Right ventricle myocardium inferior (tissue), 1 donor: Measurements from ENCODE around the gene TOMM34. TPM values are rescaled to one million over a fixed set of nuclear protein-coding genes. Genes with fewer than 3 reads are reported as not detected.

Experiments
- ATAC-seq: fragments of 200-7000 bp; cut with Tn5 transposase; one replicate; pipeline ENCODE4 v1.9.1; 2020; ENCODE audit warnings: mild to moderate bottlenecking, moderate library complexity
- DNase-seq: peaks from one replicate; pipeline ENCODE4 v3.0.0; 2021; ENCODE audit errors: missing footprints
- intact Hi-C: fragments of 100-400 bp; cut with DNase I; formaldehyde crosslinking; loops from one replicate; pipeline ENCODE4 v1.11.0; 2022
- total RNA-seq: library from RNA; stranded (reverse); fragmentation: NEBNext Ultra II Directional; extraction: Animal tissue kit (Norgen Biotek cat#: 25700); gene quantifications from one replicate; pipeline ENCODE4 v1.2.1, GENCODE V29; 2021
- donor health status: DM: no; HTN: yes; CAD: no; lungs with severe emphysema.

Gene TOMM34
- total RNA-seq, 1 donor from 2014 or later, result 10.3 TPM

DNA sequence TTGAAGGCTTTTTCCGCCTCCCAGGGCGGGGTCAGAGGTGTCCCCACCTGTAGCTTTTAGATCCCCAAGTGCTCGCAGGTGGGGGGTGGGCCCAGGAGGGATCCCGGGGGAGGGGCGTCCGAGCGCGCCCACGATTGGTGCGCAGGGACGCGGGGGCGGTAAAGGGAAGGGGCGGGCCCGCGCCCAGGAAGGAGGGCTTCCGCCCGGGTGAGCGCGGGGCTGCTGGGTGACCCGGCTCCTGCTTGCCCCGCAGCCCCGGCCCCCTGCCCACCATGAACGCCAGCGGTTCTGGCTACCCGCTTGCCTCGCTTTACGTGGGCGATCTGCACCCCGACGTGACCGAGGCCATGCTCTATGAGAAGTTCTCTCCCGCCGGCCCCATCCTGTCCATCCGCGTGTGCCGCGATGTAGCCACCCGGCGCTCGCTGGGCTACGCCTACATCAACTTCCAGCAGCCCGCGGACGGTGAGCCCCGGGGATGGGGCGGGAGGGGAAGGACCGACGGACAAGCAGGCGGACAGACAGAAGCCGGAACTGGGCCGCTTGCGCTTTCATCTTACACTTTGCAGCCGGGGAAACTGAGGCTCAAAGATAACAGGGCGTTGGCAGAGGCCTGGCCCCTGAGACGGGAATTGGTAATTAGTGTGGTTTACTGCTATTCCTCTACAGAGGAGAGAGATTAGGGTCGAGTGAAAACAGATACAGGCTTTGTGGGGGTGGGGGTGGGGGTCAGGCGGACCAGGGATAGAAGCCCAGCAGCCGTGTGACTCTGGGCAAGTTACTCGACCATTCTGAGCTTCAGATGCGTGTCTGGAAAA is 50.1 kb downstream of the TOMM34 start, which contains the start of gene PABPC1L:
TSS of gene PABPC1L (plus strand) at position 189 of the 818 bp plus-strand sequence. CDS start at position 273, 84 bp downstream.
- intact Hi-C loops, result no loop called here
- ATAC-seq (peak; percentile 92), DNase-seq (peak; percentile 82)

DNA sequence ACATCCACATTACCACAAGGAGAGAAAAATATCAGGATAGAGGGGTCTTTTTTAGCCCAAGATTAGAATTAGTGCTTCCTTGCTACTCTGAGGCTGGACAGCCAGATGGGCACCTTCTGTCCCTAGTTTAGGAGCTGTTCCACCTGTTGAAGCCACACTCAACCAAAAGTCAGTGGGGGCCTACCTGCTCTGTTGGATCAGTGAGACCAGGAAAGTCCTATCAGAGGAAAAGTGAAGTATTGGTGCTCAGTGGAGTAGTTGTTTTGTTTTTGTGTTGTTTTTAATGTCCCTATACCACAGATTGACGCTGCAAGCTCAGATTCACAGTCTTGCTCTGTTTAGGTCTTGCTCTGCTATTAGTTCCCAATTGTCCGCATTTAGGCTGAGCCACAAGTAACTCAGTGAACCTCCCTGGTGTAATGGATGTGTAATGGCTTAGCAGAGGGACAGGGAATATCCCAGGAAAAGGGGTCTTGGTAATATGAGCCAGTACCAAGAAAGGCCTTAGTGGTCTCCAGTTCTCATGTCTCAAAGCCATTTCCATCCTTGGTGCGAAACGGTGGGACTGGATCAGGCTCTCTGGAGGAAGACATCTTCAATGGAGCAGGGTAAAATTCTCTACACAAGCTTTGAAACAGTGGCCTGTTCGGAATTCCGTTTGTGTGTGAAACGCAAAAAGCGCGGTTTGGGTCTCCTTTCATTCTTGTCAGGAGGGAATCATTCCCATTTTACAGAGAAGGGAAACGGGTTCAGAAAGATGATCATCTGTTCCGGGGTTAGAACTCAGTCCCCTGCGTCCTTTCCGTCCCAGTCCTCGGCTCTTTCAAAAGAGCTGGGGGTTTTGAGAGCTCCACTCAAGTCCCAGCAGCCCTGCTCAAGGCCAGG is 51.0 kb downstream of the TOMM34 start:
- no peak for ATAC-seq
- intact Hi-C loops, result no loop called here
- no peak for DNase-seq

DNA sequence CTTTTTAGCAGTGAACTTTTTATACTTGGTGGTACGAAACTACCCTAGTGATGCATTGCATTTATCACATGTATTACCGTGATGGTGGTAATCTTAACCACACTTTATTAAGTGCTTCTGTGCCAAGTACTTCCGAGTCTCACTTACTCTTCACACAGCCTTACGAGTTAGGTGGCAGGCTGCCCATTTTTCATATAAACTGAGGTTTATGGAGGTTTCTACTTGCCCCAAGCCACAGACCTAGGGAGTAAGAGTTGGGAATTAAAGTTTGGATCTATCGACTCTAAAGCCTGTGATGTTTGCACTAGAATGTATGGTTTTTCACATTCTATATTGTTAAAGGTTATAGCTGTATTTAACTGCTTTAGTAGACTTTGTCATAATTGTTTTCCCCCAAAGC is 55.8 kb downstream of the TOMM34 start:
- DNase-seq, result no peak
- no peak for ATAC-seq
- intact Hi-C loops, result no loop called here

DNA sequence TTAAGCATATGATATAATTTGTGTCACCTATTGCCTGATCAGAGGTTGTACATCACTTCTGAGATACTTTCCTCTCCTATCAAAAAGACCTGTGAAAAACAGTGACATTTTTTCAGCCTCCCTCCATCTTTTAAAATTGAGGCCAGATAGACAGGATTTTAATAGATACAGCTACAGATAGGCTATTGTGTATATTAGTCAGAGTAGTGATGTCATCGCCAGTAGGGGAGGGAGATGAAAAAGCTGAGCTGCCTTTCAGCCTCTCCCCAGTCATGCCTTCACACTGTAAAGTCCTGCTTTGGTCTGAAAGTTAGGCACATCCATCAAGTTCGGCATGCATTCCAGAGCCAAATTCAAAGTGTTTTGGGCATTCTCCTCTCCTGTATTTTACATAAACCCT is 58.2 kb downstream of the TOMM34 start:
- DNase-seq (no peak), ATAC-seq (no peak)
- intact Hi-C loops, result no loop called here

DNA sequence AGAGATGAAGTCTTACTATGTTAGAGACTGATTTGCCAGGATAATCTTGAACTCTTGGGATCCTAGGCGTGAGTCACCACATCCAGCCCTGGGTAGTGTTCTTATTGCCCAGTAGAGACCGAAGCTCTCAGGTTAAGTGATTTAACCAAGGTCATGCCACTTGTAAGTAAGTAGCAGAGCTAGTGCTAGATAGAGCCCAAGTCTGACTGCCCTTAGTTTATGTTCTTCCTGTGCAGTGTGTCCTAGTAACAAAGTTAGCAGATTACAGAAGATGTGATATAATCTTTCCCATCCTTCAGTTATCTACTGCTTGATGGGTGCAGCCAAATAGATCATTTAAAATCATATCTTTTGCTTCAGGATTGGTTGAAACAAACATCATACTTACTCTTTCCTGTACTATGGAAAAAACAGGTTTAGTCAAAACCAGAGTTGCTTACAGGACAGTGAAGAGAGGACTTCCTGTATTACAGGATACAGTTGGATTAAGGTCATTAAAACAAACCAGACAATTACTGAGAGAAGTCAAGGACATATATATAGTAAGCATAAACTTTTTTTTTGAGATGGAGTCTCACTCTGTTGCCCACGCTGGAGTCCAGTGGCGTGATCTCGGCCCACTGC is 59.9 kb downstream of the TOMM34 start:
- ATAC-seq, result no peak
- no peak for DNase-seq
- intact Hi-C loops, result no loop called here

DNA sequence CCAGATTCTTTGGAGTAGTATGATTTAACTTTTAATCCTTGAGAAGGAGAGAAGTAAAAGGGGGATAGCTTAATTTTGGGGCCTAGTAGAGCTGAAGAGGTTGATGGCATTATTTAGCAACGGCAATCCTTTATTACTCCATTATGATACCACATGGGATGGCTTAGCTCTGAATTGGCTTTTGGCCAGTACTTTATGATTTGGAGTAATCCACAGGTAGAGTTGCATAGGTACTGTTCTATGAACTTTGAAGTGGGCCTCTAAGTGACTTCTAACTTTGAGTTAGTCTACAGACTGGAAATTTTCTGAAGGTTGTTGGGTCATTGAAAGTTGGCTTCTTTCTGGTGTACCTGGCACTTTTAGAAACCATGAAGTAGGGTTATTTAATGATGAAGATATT is 63.1 kb downstream of the TOMM34 start:
- intact Hi-C loops, result no loop called here
- no peak for ATAC-seq
- DNase-seq, result no peak

DNA sequence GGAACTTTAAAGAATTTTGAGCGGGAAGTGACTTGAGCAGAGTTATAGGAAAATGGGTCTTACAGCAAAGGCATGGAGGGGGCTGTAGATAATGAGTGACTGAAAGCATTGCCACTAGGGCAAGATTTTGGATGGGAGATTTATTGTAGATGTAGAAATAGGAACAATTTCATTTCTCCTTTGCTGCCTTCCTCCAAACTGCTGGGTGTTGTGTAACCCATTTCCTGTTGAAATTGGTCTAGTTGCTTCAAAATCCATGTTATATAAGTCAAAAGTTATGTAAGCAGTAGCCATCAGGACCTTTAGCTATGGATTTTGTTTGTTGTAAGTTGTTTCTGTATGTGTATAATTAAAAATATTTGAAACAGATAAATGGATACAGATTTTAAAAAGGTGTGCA is 63.6 kb downstream of the TOMM34 start:
- intact Hi-C loops, result no loop called here
- DNase-seq, result no peak
- ATAC-seq, result peak; percentile 26

DNA sequence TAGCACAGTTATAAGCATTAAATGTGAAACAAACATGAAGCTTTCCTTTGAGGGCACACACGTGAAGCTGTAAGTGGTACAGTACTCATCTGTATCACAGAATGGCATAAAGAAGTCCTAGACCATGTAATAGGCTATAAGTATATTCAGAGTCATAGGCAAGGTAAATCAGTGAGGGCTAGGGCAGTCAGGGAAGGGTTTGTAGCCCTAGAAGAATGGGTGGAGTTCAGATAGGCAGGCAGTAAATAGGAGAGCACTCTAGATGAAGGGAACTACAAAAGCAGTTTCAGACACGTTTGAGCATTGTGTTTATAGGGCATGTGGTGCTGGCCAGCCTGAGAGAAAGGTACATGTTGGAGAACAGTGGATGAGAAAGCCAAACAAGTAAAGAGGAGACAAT is 65.2 kb downstream of the TOMM34 start:
- intact Hi-C loops, result no loop called here
- ATAC-seq (no peak), DNase-seq (no peak)

Other genes with a start within 250 kb of the TOMM34 start
- gene CCN5, start 245.0 kb downstream of the TOMM34 start, total RNA-seq, result 13.6 TPM
- 0.32 TPM for gene KCNK15, start 214.5 kb downstream of the TOMM34 start, total RNA-seq
- not detected for gene RIMS4, start 149.9 kb downstream of the TOMM34 start, total RNA-seq
- gene YWHAB, start 74.7 kb downstream of the TOMM34 start, total RNA-seq, result 110 TPM
- 2.3 TPM for gene PABPC1L, start 50.3 kb downstream of the TOMM34 start, total RNA-seq
- 10.3 TPM for gene STK4, start 6.1 kb upstream of the TOMM34 start, total RNA-seq
- not detected for gene KCNS1, start 140.7 kb upstream of the TOMM34 start, total RNA-seq
- gene WFDC5, start 154.8 kb upstream of the TOMM34 start, total RNA-seq, result not detected
- not detected for gene WFDC12, start 164.1 kb upstream of the TOMM34 start, total RNA-seq
- not detected for gene PI3, start 214.5 kb upstream of the TOMM34 start, total RNA-seq
- gene SEMG1, start 246.6 kb upstream of the TOMM34 start, total RNA-seq, result not detected